Fibroblast of lung (primary cell): ENCODE measurements around the gene NDUFA13.

Experiments
- EZH2 ChIP-seq: IDR thresholded peaks from 2 replicates; pipeline ENCODE4 v1.5.1; 2012; ENCODE audit warnings: low read length, control low read depth, mild to moderate bottlenecking; ENCODE audit errors: missing control alignments
- TF ChIP-seq, protein P1 (sequence below), 2 donors: IDR thresholded peaks in 1 of 2; conservative IDR thresholded peaks in 1 of 2; 1 replicate in 1 of 2; 2 replicates in 1 of 2; pipeline ENCODE4 v1.5.1; 2011 to 2012; ENCODE audit warnings: low read length in 2 of 2, control low read depth in 1 of 2, inconsistent platforms in 1 of 2, low read depth in 1 of 2, mild to moderate bottlenecking in 1 of 2

DNA sequence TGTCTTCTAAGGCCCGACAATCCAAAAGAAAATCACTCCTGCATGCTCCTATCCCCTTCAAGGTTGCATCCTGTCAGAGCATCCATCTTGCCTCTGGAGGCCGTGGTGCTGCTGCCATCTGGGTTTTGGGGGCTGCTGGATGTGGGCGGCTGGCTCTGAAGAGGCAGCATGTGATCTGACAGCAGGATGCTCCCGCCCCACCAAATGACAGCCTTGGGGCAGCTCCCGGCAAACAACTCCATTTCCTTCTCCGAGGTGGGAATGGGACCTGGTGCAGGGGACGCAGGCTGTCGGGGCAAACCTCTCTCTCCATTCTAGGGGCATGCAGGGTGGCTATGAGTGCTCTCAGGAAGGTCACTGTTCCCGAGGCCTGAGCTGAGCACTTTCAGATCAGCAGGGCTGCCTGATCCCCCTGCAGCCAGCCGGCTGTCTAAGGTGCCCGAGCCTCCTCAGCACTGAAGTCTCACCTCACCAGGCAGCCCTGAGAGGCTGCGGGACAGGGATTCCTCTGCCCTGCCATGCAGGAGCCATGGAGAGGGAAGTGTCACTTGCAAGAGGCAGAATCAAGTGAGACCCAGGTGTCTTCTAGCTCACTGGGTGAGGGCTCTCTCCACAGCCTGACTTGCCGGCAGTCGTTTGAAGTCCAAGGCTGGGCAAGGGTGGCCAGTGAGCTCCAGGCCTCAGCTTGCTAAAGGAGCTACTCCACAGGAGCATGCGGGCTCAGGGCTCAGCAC is 29.5 kb upstream of the NDUFA13 start:
- TF ChIP-seq, protein P1, sequence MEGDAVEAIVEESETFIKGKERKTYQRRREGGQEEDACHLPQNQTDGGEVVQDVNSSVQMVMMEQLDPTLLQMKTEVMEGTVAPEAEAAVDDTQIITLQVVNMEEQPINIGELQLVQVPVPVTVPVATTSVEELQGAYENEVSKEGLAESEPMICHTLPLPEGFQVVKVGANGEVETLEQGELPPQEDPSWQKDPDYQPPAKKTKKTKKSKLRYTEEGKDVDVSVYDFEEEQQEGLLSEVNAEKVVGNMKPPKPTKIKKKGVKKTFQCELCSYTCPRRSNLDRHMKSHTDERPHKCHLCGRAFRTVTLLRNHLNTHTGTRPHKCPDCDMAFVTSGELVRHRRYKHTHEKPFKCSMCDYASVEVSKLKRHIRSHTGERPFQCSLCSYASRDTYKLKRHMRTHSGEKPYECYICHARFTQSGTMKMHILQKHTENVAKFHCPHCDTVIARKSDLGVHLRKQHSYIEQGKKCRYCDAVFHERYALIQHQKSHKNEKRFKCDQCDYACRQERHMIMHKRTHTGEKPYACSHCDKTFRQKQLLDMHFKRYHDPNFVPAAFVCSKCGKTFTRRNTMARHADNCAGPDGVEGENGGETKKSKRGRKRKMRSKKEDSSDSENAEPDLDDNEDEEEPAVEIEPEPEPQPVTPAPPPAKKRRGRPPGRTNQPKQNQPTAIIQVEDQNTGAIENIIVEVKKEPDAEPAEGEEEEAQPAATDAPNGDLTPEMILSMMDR (conservative IDR thresholded peaks at IDR 0.05 in 1 of 2, IDR thresholded peaks at IDR 0.05 in 1 of 2; ENCODE audit: low read depth in 1 of 2, low read length in 2 of 2): no peak
- no peak for TF ChIP-seq EZH2
